HEK293T (cell line): ENCODE data around the gene HAT1.

ENCODE experiments used
- CTCF ChIA-PET: fragments of 350-600 bp; formaldehyde crosslinking; extraction: SDS; loops from one replicate; lab custom pipeline; 2021; ENCODE audit warnings: antibody characterized with exemption, inconsistent platforms; lab: Yijun Ruan, JAX
- POLR2A ChIA-PET: fragments of 350-600 bp; formaldehyde crosslinking; extraction: SDS; loops from one replicate; lab custom pipeline; 2020; ENCODE audit warnings: antibody characterized with exemption, inconsistent platforms; lab: Yijun Ruan, JAX
- DNase-seq: peaks from one replicate; pipeline ENCODE4 v3.0.0; 2012; ENCODE audit warnings: mixed read lengths; ENCODE audit errors: extremely low spot score
- ARNT ChIP-seq: fragments of 450-650 bp; IDR thresholded peaks from 2 replicates; pipeline ENCODE4 v1.6.1; 2017; ENCODE audit warnings: mild to moderate bottlenecking
- BHLHE40 ChIP-seq: fragments of 450-650 bp; IDR thresholded peaks from 2 replicates; pipeline ENCODE4 v1.6.1; 2016; ENCODE audit warnings: mild to moderate bottlenecking, moderate library complexity, borderline replicate concordance
- CTBP1 ChIP-seq: fragments of 450-650 bp; IDR thresholded peaks from 2 replicates; pipeline ENCODE4 v1.6.1; 2016; ENCODE audit warnings: borderline replicate concordance
- ELF4 ChIP-seq: fragments of 450-650 bp; IDR thresholded peaks from 2 replicates; pipeline ENCODE4 v1.6.1; 2017; ENCODE audit warnings: antibody characterized with exemption
- FOXA1 ChIP-seq: fragments of 450-650 bp; IDR thresholded peaks from 2 replicates; pipeline ENCODE4 v1.6.1; 2016; ENCODE audit warnings: mild to moderate bottlenecking
- FOXK2 ChIP-seq: fragments of 450-650 bp; IDR thresholded peaks from 2 replicates; pipeline ENCODE4 v1.6.1; 2016; ENCODE audit warnings: mild to moderate bottlenecking
- FOXM1 ChIP-seq: fragments of 450-650 bp; IDR thresholded peaks from 2 replicates; pipeline ENCODE4 v1.6.1; 2017; ENCODE audit warnings: mild to moderate bottlenecking, borderline replicate concordance
- HDGF ChIP-seq: fragments of 450-650 bp; IDR thresholded peaks from 2 replicates; pipeline ENCODE4 v1.6.1; 2017; ENCODE audit warnings: antibody characterized with exemption, borderline replicate concordance
- L3MBTL2 ChIP-seq: fragments of 450-650 bp; conservative IDR thresholded peaks from 2 replicates; pipeline ENCODE4 v1.6.1; 2016; ENCODE audit warnings: mild to moderate bottlenecking
- LEF1 ChIP-seq: fragments of 450-650 bp; IDR thresholded peaks from 2 replicates; pipeline ENCODE4 v1.6.1; 2017; ENCODE audit warnings: mild to moderate bottlenecking, borderline replicate concordance
- NFRKB ChIP-seq: fragments of 450-650 bp; IDR thresholded peaks from 2 replicates; pipeline ENCODE4 v1.6.1; 2016; ENCODE audit warnings: mild to moderate bottlenecking, moderate library complexity
- SP1 ChIP-seq: fragments of 450-650 bp; IDR thresholded peaks from 2 replicates; pipeline ENCODE4 v1.6.1; 2017
- SUZ12 ChIP-seq: fragments of 450-650 bp; IDR thresholded peaks from 2 replicates; pipeline ENCODE4 v1.6.1; 2016; ENCODE audit warnings: mild to moderate bottlenecking
- TARDBP ChIP-seq: fragments of 450-650 bp; IDR thresholded peaks from 2 replicates; pipeline ENCODE4 v1.6.1; 2016
- ZNF384 ChIP-seq: fragments of 450-650 bp; IDR thresholded peaks from 2 replicates; pipeline ENCODE4 v1.6.1; 2016
- TF ChIP-seq, protein P1 (sequence below): fragments of 450-650 bp; IDR thresholded peaks from 2 replicates; pipeline ENCODE4 v1.6.1; 2016

The HAT1 gene

DNA sequence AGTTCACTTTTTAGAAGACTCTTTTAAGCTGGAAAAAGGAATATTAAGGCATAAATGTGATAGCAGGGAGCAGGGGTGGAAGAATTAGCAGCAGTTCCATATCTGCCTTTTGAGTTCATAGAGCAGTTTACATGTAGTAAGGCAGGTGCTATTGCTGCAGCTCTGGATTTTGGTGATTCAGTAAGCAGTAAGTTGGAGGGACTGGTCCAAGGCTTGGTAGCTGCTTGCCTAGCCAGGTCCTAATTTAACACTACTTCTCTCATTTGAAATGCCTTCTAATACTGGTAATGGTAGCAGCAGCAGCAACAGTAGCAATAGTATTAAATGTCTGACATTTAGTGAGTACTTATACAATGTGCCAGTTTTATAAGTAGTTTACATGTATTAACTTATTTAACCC lies 30.0 kb downstream of the HAT1 start:
- POLR2A ChIA-PET: no interaction called here
- TF ChIP-seq LEF1: no peak
- TF ChIP-seq, protein P1, sequence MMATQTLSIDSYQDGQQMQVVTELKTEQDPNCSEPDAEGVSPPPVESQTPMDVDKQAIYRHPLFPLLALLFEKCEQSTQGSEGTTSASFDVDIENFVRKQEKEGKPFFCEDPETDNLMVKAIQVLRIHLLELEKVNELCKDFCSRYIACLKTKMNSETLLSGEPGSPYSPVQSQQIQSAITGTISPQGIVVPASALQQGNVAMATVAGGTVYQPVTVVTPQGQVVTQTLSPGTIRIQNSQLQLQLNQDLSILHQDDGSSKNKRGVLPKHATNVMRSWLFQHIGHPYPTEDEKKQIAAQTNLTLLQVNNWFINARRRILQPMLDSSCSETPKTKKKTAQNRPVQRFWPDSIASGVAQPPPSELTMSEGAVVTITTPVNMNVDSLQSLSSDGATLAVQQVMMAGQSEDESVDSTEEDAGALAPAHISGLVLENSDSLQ: no peak
- no peak for TF ChIP-seq FOXA1
- TF ChIP-seq FOXM1: no peak
- no peak for TF ChIP-seq FOXK2
- TF ChIP-seq BHLHE40: no peak
- TF ChIP-seq ELF4: no peak
- no peak for TF ChIP-seq ARNT
- TF ChIP-seq ZNF384: no peak
- no peak for TF ChIP-seq HDGF
- no peak for TF ChIP-seq SUZ12
- no peak for TF ChIP-seq NFRKB
- TF ChIP-seq CTBP1: no peak
- TF ChIP-seq TARDBP: no peak
- TF ChIP-seq SP1: no peak
- TF ChIP-seq L3MBTL2: no peak
- DNase-seq: no peak
- CTCF ChIA-PET: no interaction called here

DNA sequence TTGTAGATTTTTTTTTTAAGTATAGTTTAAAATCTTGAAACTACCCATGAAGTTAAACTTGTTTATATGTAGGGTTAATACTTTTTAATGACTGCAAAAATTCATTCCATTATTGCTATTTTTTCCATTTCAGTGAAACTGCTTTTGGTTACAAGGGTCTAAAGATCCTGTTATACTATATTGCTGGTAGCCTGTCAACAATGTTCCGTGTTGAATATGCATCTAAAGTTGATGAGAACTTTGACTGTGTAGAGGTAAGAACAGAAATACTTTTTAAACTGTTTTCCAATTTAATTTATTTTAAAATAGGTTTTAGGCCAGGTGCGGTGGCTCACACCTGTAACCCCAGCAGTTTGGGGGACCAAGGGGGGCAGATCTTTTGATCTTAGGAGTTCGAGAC lies 30.5 kb downstream of the HAT1 start:
- ChIA-PET POLR2A (no interaction called here), CTCF (interaction anchor here (0.6 kb wide), 1 partner anchor 1063 kb away, joined by 4 read pairs; no protein-coding TSS in a partner anchor)
- TF ChIP-seq LEF1: no peak
- no peak for TF ChIP-seq TARDBP
- no peak for TF ChIP-seq ARNT
- TF ChIP-seq BHLHE40: no peak
- TF ChIP-seq SP1: no peak
- DNase-seq: no peak

DNA sequence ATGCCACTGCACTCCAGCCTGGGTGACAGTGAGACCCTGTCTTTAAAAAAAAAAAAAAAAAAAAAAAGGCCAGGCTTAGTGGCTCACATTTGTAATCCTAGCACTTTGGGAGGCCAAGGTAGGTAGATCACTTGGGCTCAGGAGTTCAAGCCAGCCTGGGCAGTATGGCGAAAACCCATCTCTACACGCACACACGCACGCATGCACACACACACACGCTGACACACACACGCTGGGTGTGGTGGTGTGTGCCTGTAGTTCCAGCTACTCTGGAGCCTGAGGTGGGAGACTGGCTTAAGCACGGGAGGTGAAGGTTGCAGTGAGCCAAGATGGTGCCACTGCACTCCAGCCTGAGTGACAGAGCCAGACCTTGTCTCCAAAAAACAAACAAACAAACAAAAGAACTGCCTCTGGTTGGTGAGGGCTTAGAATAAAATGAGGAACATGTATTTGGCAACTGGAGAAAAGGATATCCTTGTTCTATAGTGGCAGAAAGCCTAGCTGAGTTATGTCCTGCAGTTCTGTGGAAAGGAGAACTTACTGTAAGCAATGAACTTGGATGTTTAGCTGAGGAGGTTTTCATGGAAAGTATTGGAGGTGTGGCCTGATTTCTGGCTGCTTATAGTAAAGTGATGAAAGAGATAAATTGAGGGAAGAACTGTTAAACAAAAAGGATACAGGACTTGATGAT lies 34.0 kb downstream of the HAT1 start:
- ChIA-PET CTCF (no interaction called here), POLR2A (interaction anchor here (1.4 kb wide), 1 partner anchor 140 kb away, joined by 6 read pairs; no protein-coding TSS in a partner anchor)
- TF ChIP-seq LEF1 (no peak), ARNT (no peak), HDGF (no peak), TARDBP (no peak), BHLHE40 (no peak), L3MBTL2 (no peak), FOXK2 (no peak), SUZ12 (no peak), NFRKB (no peak), SP1 (no peak), ELF4 (no peak), FOXM1 (no peak), FOXA1 (no peak)
- TF ChIP-seq, protein P1: no peak
- DNase-seq: no peak

DNA sequence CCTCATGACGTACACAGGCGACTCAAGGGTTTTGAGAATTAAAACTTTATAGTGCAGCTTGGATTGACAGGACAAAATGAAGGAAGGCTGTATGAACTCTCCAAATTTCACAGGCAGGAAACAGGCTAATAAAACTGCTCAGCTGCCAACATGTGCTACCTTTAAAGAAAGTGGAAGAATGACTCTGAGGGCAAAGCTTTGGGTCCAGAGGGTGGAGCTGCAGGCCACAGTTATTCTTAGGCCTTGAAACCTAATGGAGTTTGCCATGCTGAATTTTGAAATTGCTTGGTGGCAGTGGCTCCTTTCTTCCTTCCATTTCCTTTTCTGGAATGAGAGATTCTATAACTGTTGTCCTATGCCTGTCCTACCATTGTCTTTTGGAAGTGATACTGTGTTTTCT lies 34.8 kb downstream of the HAT1 start:
- TF ChIP-seq TARDBP: no peak
- no peak for TF ChIP-seq NFRKB
- TF ChIP-seq FOXK2: no peak
- no peak for TF ChIP-seq LEF1
- no peak for TF ChIP-seq ZNF384
- TF ChIP-seq SP1: no peak
- POLR2A ChIA-PET: interaction anchor here (1.4 kb wide), 1 partner anchor 139 kb away, joined by 6 read pairs; no protein-coding TSS in a partner anchor
- CTCF ChIA-PET: no interaction called here
- no peak for DNase-seq

DNA sequence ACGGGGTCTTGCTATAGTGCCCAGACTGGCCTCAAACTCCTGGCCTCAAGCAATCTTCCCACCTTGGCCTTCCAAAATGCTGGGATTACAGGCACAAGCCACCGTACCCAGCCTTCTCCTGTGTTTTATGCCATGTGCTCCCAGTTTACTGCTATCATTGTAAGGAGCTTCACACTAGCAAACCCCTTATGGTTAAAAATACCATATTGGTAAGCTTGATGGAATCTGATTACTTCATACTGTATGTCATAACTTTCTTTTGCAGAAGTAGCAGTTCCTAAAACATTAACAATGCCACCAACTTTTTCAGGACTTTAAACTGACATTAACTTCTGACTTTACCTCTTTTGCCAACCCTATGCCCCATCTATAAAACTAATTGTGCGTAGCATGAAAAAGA lies 36.2 kb downstream of the HAT1 start:
- no peak for TF ChIP-seq L3MBTL2
- no peak for TF ChIP-seq NFRKB
- TF ChIP-seq, protein P1: no peak
- TF ChIP-seq ELF4: no peak
- TF ChIP-seq ARNT: no peak
- TF ChIP-seq BHLHE40: no peak
- TF ChIP-seq HDGF: no peak
- TF ChIP-seq FOXA1: no peak
- no peak for TF ChIP-seq SP1
- no peak for TF ChIP-seq ZNF384
- no peak for TF ChIP-seq FOXM1
- no peak for TF ChIP-seq CTBP1
- POLR2A ChIA-PET: no interaction called here
- DNase-seq: no peak
- CTCF ChIA-PET: no interaction called here

DNA sequence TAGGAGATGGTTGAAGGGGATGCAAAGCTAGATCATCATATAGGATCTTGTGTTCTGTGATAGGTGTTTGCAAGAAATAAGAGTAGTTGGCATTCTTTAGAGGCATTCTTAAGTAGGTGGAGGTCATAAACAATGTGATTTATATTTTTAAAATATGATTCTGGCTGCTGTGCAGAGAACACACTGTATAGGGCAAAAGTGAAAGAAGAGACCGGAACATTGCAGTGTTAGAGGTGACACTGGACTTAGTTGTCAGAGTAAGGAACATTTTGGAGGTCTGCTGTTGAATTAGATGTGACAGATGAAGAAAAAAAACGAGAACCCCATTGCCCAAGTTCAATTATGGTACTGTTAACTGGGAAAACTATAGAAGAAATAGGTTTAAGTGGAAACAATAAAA lies 37.7 kb downstream of the HAT1 start:
- CTCF ChIA-PET: no interaction called here
- no peak for DNase-seq
- TF ChIP-seq CTBP1 (no peak), HDGF (no peak), NFRKB (no peak), SUZ12 (no peak), ZNF384 (no peak), TARDBP (no peak), FOXA1 (no peak), FOXM1 (no peak), BHLHE40 (no peak), LEF1 (no peak), FOXK2 (no peak), L3MBTL2 (no peak), ARNT (no peak)
- TF ChIP-seq, protein P1: no peak
- POLR2A ChIA-PET: no interaction called here
